ENCODE results near the gene RAB1B. TPM values are rescaled to one million over a fixed set of nuclear protein-coding genes. Genes with fewer than 3 reads are reported as not detected.

The RAB1B gene
- total RNA-seq, 1 donor from 2014 or later = 102 TPM

DNA sequence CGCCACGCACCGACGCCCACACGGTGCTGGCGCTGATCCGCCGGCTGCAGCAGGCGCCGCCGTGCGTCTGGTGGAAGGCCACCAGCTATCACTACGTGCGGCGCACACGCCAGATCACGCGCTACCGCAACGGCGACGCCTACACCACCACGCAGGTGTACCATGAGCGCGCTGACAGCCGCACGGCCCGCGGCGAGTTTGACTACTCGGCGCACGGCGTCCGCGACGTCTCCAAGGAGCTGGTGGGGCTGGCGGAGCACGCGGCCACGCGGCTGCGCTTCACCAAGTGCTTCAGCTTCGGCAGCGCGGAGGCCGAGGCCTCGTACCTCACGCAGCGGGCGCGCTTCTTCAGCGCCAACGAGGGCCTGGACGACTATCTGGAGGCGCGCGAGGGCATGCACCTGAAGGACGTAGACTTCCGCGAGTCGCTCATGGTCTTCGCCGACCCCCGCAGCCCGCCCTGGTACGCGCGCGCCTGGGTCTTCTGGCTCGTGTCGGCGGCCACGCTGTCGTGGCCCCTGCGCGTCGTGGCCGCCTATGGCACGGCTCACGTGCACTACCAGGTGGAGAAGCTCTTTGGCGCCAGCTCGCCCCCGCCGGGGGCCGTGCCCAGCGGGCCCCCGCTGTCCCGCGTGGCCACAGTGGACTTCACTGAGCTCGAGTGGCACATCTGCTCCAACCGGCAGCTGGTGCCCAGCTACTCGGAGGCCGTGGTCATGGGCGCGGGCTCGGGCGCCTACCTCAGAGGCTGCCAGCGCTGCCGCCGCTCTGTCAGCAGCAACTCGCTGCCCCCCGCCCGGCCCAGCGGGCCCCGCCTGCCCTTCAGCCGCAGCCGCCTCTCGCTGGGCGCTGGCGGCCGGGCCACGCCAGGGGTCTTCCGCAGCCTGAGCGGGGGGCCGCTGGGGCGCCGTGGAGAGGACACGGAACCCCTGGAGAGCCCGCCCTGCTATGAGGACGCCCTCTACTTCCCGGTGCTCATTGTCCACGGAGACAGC lies 26.5 kb downstream of the RAB1B start:
- Mint-ChIP-seq H3K27me3 (peaks cover 48% of the 10 kb centered on the region), H3K4me1 (ENCODE audit: low read depth) (peaks cover 8% of the 10 kb centered on the region), H3K36me3 (ENCODE audit: insufficient read depth) (no peaks in the 10 kb centered on the region), H3K4me3 (ENCODE audit: low read depth) (no peak overlapping the region), H3K27ac (no peak overlapping the region), H3K9me3 (ENCODE audit: low read depth) (no peaks in the 10 kb centered on the region)
- no peak for DNase-seq (ENCODE audit: low spot score, unreplicated experiment)
- TF ChIP-seq, protein P1, sequence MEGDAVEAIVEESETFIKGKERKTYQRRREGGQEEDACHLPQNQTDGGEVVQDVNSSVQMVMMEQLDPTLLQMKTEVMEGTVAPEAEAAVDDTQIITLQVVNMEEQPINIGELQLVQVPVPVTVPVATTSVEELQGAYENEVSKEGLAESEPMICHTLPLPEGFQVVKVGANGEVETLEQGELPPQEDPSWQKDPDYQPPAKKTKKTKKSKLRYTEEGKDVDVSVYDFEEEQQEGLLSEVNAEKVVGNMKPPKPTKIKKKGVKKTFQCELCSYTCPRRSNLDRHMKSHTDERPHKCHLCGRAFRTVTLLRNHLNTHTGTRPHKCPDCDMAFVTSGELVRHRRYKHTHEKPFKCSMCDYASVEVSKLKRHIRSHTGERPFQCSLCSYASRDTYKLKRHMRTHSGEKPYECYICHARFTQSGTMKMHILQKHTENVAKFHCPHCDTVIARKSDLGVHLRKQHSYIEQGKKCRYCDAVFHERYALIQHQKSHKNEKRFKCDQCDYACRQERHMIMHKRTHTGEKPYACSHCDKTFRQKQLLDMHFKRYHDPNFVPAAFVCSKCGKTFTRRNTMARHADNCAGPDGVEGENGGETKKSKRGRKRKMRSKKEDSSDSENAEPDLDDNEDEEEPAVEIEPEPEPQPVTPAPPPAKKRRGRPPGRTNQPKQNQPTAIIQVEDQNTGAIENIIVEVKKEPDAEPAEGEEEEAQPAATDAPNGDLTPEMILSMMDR (IDR thresholded peaks at IDR 0.05; ENCODE audit: unreplicated experiment) = no peak

DNA sequence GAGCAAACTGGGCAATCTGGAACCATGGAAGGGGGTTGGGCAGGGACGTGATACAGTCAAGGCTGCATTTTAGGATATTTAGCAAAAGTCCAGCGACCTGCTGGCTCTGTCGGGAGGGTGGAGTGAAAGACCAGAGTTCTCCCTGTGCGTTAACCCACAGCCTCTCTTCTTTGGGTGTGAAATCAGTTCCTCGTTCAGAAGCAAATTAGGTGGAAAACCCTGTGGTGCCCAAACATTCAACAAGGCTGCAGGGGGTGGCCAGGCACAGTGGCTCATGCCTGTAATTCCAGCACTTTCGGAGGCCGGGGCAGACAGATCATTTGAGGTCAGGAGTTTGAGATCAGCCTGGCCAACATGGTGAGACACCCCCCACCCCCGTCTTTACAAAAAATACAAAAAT lies 29.2 kb downstream of the RAB1B start:
- no peak overlapping the region for H3K4me3 Mint-ChIP-seq (ENCODE audit: low read depth)
- H3K36me3 Mint-ChIP-seq (ENCODE audit: insufficient read depth) = no peaks in the 10 kb centered on the region
- DNase-seq (ENCODE audit: low spot score, unreplicated experiment) = no peak
- no peaks in the 10 kb centered on the region for H3K4me1 Mint-ChIP-seq (ENCODE audit: low read depth)
- H3K27ac Mint-ChIP-seq = no peak overlapping the region
- H3K27me3 Mint-ChIP-seq = peaks cover 37% of the 10 kb centered on the region
- no peaks in the 10 kb centered on the region for H3K9me3 Mint-ChIP-seq (ENCODE audit: low read depth)
- TF ChIP-seq, protein P1 (IDR thresholded peaks at IDR 0.05; ENCODE audit: unreplicated experiment) = no peak

DNA sequence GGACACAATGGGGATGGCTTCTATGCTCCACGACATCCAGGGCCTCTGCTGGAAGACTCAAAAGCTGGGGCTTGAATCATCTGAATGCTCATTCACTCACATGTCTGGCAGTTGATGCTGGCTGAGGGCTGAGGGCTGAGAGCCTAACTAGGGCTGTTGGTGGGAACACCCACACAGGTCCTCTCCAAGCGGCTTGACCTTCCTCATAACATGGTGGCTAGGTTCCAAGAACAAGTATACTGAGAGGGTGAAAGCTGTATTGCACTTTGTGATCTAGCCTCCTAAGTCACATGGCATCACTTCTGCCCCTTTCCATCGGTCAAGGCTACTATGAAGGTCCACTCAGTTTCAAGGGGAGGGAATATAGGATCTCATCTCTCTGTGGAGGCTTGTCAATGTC lies 30.7 kb downstream of the RAB1B start:
- TF ChIP-seq, protein P1 (IDR thresholded peaks at IDR 0.05; ENCODE audit: unreplicated experiment) = no peak
- Mint-ChIP-seq H3K9me3 (ENCODE audit: low read depth) (no peaks in the 10 kb centered on the region), H3K27ac (no peak overlapping the region), H3K4me1 (ENCODE audit: low read depth) (no peaks in the 10 kb centered on the region), H3K27me3 (peaks cover 26% of the 10 kb centered on the region), H3K36me3 (ENCODE audit: insufficient read depth) (no peaks in the 10 kb centered on the region), H3K4me3 (ENCODE audit: low read depth) (no peak overlapping the region)
- DNase-seq (ENCODE audit: low spot score, unreplicated experiment) = no peak

DNA sequence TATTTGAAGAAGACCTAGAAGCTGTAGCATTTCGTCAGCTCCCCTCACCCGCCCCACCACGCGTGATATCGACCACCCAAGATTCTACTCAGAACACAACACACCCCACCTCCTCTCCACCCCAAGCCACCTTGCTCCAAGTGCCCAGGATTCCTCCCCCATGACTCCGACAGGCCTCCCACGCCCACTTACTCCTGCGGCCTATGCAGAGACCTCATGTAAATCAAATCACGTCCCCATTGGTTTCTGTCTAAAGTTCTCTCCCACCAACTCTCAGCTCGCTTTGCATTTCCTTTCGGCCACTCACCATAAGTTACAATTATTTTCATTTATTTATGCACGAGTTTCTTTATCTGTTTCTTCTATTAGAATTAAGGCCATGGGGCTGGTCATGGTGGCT lies 34.2 kb downstream of the RAB1B start:
- Mint-ChIP-seq H3K4me1 (ENCODE audit: low read depth) (no peaks in the 10 kb centered on the region), H3K27me3 (peaks cover 16% of the 10 kb centered on the region), H3K27ac (no peak overlapping the region), H3K36me3 (ENCODE audit: insufficient read depth) (no peaks in the 10 kb centered on the region), H3K4me3 (ENCODE audit: low read depth) (no peak overlapping the region), H3K9me3 (ENCODE audit: low read depth) (no peaks in the 10 kb centered on the region)
- TF ChIP-seq, protein P1 (IDR thresholded peaks at IDR 0.05; ENCODE audit: unreplicated experiment) = no peak
- DNase-seq (ENCODE audit: low spot score, unreplicated experiment) = no peak

DNA sequence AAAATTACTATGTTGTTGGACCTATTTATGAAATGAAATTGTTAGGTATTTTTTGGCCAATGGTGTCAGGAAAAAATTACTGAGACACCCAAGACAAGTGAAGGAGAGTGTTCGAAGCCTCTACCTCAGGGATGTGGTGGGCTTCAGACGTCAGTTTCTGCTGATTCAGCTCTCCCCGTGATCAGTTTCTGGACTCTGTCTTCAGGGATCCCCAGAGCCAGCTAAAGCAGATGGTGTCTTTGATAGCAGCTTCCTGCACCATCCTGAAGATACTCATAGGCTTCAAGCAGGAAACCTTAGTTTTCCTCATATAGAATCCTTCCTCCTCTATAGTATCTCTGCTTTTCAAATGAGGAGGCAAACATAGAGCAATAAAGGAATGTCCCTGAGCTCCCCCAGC lies 41.0 kb downstream of the RAB1B start:
- no peaks in the 10 kb centered on the region for H3K9me3 Mint-ChIP-seq (ENCODE audit: low read depth)
- H3K4me3 Mint-ChIP-seq (ENCODE audit: low read depth) = no peak overlapping the region
- peaks cover 2% of the 10 kb centered on the region for H3K4me1 Mint-ChIP-seq (ENCODE audit: low read depth)
- TF ChIP-seq, protein P1 (IDR thresholded peaks at IDR 0.05; ENCODE audit: unreplicated experiment) = no peak
- H3K27ac Mint-ChIP-seq = no peak overlapping the region
- no peak for DNase-seq (ENCODE audit: low spot score, unreplicated experiment)
- no peaks in the 10 kb centered on the region for H3K36me3 Mint-ChIP-seq (ENCODE audit: insufficient read depth)
- H3K27me3 Mint-ChIP-seq = peaks cover 38% of the 10 kb centered on the region

All from progenitor cell of endocrine pancreas (in vitro differentiated cells).